Spleen (tissue), 11 donors: Measurements from ENCODE around the gene MPND. TPM values are rescaled to one million over a fixed set of nuclear protein-coding genes. Genes with fewer than 3 reads are reported as not detected.

ENCODE experiments used
- DNase-seq: peaks from one replicate; pipeline ENCODE4 v3.0.0-alpha.2; 2020
- H3K27ac ChIP-seq, 8 donors: fragments of 200-600 bp; sonication (generic) in 7 of 8; 1 replicate in 4 of 8; 2 replicates in 4 of 8; pipeline versions ENCODE4 v1.5.0 to v1.8.0; 2016 to 2021; ENCODE audit warnings: inconsistent platforms in 4 of 8, mild to moderate bottlenecking in 4 of 8, moderate library complexity in 1 of 8
- H3K27me3 ChIP-seq, 7 donors: fragments of 200-600 bp; sonication (generic) in 6 of 7; replicated peaks in 1 of 7; 1 replicate in 4 of 7; 2 replicates in 3 of 7; pipeline versions ENCODE4 v1.5.0 to v1.8.0; 2016 to 2021; ENCODE audit warnings: inconsistent platforms in 3 of 7, mild to moderate bottlenecking in 1 of 7
- H3K36me3 ChIP-seq, 6 donors: fragments of 200-600 bp; sonication (generic) in 5 of 6; 1 replicate in 4 of 6; 2 replicates in 2 of 6; pipeline versions ENCODE4 v1.5.0 to v1.8.0; 2016 to 2021; ENCODE audit warnings: inconsistent platforms in 2 of 6
- H3K4me1 ChIP-seq, 6 donors: fragments of 200-600 bp; sonication (generic) in 5 of 6; 1 replicate in 3 of 6; 2 replicates in 3 of 6; pipeline versions ENCODE4 v1.5.0 to v1.8.0; 2016 to 2021; ENCODE audit warnings: inconsistent platforms in 3 of 6
- H3K4me3 ChIP-seq, 8 donors: fragments of 200-600 bp; sonication (generic) in 7 of 8; 1 replicate in 4 of 8; 2 replicates in 4 of 8; pipeline versions ENCODE4 v1.5.0 to v1.8.0; 2016 to 2021; ENCODE audit warnings: inconsistent platforms in 4 of 8, mild to moderate bottlenecking in 4 of 8, moderate library complexity in 2 of 8
- H3K9me3 ChIP-seq, 8 donors: fragments of 200-600 bp; sonication (generic) in 7 of 8; 1 replicate in 4 of 8; 2 replicates in 4 of 8; pipeline versions ENCODE4 v1.5.0 to v1.8.0; 2016 to 2021; ENCODE audit warnings: inconsistent platforms in 4 of 8
- POLR2A ChIP-seq, 3 donors: fragments of 450-650 bp; IDR thresholded peaks; one replicate each; pipeline ENCODE4 v1.5.1; 2017; ENCODE audit warnings: antibody characterized with exemption in 3 of 3, mild to moderate bottlenecking in 1 of 3
- POLR2AphosphoS5 ChIP-seq, 3 donors: sonication (generic); formaldehyde crosslinking; IDR thresholded peaks; one replicate each; pipeline ENCODE4 v1.5.1; 2017; ENCODE audit warnings: antibody characterized with exemption in 3 of 3
- WGBS, 5 donors: extraction: QIAGEN DNeasy Blood & Tissue Kit in 3 of 5; methylation state at CpG; one replicate each; pipeline versions ENCODE4 v1.1.5 to v1.1.7; 2013 to 2018; 5-methylcytosine and 5-hydroxymethylcytosine counted together
- intact Hi-C: fragments of 100-400 bp; cut with DNase I; formaldehyde crosslinking; loops from one replicate; pipeline ENCODE4 v1.15.0; 2023; ENCODE audit warnings: low total_unique reads
- polyA plus RNA-seq, 3 donors: library from polyadenylated mRNA; stranded (reverse); fragments of 200-250 nt; gene quantifications; one replicate each; pipeline ENCODE4 v1.2.1, GENCODE V29; 2013
- total RNA-seq, 7 donors: library from RNA; depleted of rRNA in 3 of 7; stranded (reverse); fragments of >200 nt in 3 of 7; fragmentation: NEBNext Ultra II Directional in 4 of 7; extraction: Animal tissue kit (Norgen Biotek cat#: 25700) in 4 of 7; gene quantifications; one replicate each; pipeline versions ENCODE4 v1.1.0 to v1.2.1, GENCODE V29; 2016 to 2021
- TF ChIP-seq, protein P1 (sequence below), 11 experiments: fragments of 200-600 bp in 7 of 11; fragments of 450-650 bp in 4 of 11; sonication (generic) in 4 of 11; IDR thresholded peaks in 8 of 11; conservative IDR thresholded peaks in 3 of 11; 1 replicate in 7 of 11; 2 replicates in 4 of 11; pipeline versions ENCODE4 v1.4.0 to v1.8.0; 2016 to 2021; ENCODE audit warnings: antibody characterized with exemption in 11 of 11, inconsistent platforms in 4 of 11, mild to moderate bottlenecking in 1 of 11
- donor health status: healthy with polysubstance abuse.
- donor health status: DM: no; HTN: no; CAD: no; lungs with moderate emphysema.
- donor health status: DM: no; HTN: no; CAD: no.
- donor health status: Bipolar disorder and iron deficiency.
- donor health status: healthy.
- donor health status: DM: no; HTN: no; CAD: no.
- donor health status: DM: yes; HTN: yes; CAD: no.

Gene MPND
- total and polyA plus RNA-seq, 10 donors = 6.4 to 24.2 (median 16.0) TPM

DNA sequence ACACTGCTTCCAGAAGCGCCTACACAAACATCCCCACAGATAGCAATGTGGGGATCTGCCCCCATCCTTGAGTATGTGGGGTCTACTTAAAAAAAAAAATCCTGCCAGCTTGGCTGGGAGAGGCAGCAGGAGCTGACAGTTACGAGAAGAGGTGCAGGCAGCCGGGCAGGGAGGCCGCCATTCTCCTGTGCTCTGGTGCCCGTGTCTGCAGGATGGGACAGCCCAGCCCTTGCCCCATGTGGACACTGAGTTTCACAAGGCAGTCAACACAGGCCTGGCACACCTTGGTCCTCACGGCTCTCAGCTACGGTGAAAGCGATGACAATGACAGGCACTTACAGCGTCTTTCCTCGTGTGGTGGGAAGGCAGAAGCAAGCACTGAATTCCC, 24.0 kb downstream of the MPND start:
- no peaks in the 10 kb centered on the region for H3K27me3 ChIP-seq
- peak overlapping the region in 5 of 8 donors; percentile 85 to 92 (median 88) for H3K27ac ChIP-seq
- peak; percentile 65 for DNase-seq
- H3K4me1 ChIP-seq = peaks cover 46 to 60% (median 49%) of the 10 kb centered on the region in 6 donors
- H3K4me3 ChIP-seq = no peak overlapping the region
- H3K36me3 ChIP-seq = peaks cover 1 to 72% (median 45%) of the 10 kb centered on the region in 6 donors
- H3K9me3 ChIP-seq = no peaks in the 10 kb centered on the region
- 90 to 95% (median 94%) methylated on average over 10 of the region's 10 CpGs for WGBS, 5 donors
- intact Hi-C loops = no loop called here
- TF ChIP-seq POLR2A (IDR thresholded peaks at IDR 0.05) = no peak
- TF ChIP-seq, protein P1, sequence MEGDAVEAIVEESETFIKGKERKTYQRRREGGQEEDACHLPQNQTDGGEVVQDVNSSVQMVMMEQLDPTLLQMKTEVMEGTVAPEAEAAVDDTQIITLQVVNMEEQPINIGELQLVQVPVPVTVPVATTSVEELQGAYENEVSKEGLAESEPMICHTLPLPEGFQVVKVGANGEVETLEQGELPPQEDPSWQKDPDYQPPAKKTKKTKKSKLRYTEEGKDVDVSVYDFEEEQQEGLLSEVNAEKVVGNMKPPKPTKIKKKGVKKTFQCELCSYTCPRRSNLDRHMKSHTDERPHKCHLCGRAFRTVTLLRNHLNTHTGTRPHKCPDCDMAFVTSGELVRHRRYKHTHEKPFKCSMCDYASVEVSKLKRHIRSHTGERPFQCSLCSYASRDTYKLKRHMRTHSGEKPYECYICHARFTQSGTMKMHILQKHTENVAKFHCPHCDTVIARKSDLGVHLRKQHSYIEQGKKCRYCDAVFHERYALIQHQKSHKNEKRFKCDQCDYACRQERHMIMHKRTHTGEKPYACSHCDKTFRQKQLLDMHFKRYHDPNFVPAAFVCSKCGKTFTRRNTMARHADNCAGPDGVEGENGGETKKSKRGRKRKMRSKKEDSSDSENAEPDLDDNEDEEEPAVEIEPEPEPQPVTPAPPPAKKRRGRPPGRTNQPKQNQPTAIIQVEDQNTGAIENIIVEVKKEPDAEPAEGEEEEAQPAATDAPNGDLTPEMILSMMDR (IDR thresholded peaks at IDR 0.05 in 8 of 11, conservative IDR thresholded peaks at IDR 0.05 in 3 of 11) = no peak
- no peak for TF ChIP-seq POLR2AphosphoS5 (IDR thresholded peaks at IDR 0.05)

DNA sequence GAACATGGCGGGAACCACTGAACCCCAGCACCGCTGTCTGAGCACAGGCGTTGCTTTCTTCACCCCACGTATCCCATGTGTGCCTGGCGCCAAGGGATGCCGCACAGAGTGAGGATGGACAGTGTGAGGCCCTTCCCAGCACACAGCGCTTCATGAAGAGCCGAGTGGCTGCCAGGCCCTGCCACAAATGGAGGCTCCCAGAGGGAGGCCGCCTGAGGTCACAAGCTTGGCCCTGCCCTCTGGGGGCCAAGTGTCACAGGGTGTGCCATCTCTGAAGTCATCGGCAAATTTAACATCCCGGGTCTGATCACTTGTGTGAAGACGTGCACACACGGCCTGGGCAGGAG, 24.4 kb downstream of the MPND start:
- H3K4me3 ChIP-seq = no peak overlapping the region
- peak overlapping the region in 7 of 8 donors; percentile 77 to 92 (median 87) for H3K27ac ChIP-seq
- TF ChIP-seq POLR2AphosphoS5 (IDR thresholded peaks at IDR 0.05) = no peak
- TF ChIP-seq POLR2A (IDR thresholded peaks at IDR 0.05) = no peak
- TF ChIP-seq, protein P1 (IDR thresholded peaks at IDR 0.05 in 8 of 11, conservative IDR thresholded peaks at IDR 0.05 in 3 of 11) = no peak
- DNase-seq = no peak
- no peaks in the 10 kb centered on the region for H3K27me3 ChIP-seq
- no peaks in the 10 kb centered on the region for H3K9me3 ChIP-seq
- 82 to 88% (median 83%) methylated on average over 7 to 13 of the region's 13 CpGs for WGBS, 5 donors
- peaks cover 0 to 72% (median 41%) of the 10 kb centered on the region in 6 donors for H3K36me3 ChIP-seq
- H3K4me1 ChIP-seq = peaks cover 51 to 64% (median 53%) of the 10 kb centered on the region in 6 donors
- intact Hi-C loops = no loop called here

DNA sequence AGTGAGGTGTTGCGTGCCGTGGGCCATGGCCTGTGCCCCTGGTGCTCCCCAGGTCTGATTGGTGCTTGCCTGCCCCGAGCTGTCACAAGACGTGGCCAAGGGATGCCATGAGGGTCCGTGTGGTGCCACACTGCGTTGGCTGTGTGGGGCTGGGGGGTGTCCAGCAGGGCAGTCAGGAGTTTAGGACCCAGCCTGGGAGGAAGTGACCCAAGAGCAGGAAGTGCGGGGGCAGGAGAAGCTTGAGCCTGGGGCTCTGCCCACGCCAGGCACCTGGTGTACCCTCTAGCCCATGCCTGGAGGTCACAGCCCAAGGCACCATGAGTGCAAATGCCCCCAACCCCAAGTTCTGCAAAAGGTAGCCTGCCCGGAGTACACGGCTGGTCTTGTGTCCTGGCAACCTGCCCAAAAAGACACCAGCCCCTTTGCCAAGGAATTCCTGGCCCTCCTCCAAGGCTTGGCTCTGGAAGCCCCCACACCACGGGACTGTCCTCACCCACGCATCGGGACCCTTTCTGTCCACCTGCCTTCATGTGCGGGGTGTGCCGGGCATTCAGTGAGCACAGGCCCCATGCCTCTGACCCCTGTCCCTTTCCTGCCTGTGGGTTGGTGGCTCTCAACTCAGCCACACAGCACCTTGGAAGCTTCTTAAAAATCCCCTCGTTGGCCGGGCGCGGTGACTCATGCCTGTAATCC, 24.9 kb downstream of the MPND start:
- H3K4me1 ChIP-seq = peaks cover 56 to 69% (median 58%) of the 10 kb centered on the region in 6 donors
- no peaks in the 10 kb centered on the region for H3K27me3 ChIP-seq
- H3K27ac ChIP-seq = peak overlapping the region; percentile 4 to 92 (median 86)
- peaks cover 0 to 69% (median 35%) of the 10 kb centered on the region in 6 donors for H3K36me3 ChIP-seq
- TF ChIP-seq, protein P1 (IDR thresholded peaks at IDR 0.05 in 8 of 11, conservative IDR thresholded peaks at IDR 0.05 in 3 of 11) = no peak
- TF ChIP-seq POLR2AphosphoS5 (IDR thresholded peaks at IDR 0.05) = peak in 2 of 3 donors; percentile 44 to 75
- no peak for TF ChIP-seq POLR2A (IDR thresholded peaks at IDR 0.05)
- intact Hi-C loops = no loop called here
- peak overlapping the region in 2 of 8 donors; percentile 35 to 66 for H3K4me3 ChIP-seq
- H3K9me3 ChIP-seq = no peaks in the 10 kb centered on the region
- no peak for DNase-seq
- WGBS, 5 donors = 39 to 63% (median 56%) methylated on average over 16 to 19 of the region's 19 CpGs

DNA sequence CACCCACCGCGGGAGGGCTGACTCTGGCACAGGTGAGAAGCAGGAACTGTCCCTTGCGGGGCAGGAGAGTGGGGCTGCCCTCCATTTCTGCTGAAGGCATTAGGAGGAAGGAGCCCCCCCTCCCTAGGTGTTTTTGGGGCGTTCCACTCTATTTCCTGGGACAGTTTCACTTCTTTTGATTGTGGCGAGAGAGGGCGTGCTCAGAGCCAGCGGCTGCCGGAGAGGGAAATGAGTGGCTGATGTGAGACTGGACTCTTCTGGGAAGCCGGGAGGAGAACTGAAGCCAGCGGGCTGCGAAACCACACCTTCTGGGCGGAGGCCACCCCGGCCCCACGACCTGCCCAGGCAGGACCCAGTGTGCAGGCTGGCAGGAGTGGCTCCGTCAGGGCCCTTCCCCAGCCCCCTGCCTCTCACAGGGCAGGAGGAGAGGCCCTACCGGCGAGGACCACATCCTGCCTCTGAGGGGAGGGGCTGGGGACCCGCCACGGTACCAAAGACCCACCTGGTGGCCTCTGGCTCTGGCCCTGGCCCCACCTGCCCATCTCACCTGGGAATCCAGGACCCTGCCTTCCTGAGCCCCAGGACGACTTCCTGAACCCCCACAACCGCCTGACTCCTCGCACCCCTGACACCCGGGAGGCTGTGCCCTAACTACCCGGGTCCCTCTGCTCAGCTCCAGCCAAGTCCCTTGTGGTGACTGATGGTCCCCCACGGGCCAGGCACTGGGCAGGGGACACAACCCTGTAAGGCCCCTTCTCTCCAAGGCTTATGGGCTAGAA, 25.9 kb downstream of the MPND start:
- DNase-seq = peak; percentile 92
- peaks cover 0 to 64% (median 25%) of the 10 kb centered on the region in 6 donors for H3K36me3 ChIP-seq
- H3K27ac ChIP-seq = peak overlapping the region; percentile 77 to 92 (median 86)
- 9 to 19% (median 11%) methylated on average over 11 to 25 of the region's 25 CpGs for WGBS, 5 donors
- H3K9me3 ChIP-seq = no peaks in the 10 kb centered on the region
- peak overlapping the region; percentile 16 to 66 (median 26) for H3K4me3 ChIP-seq
- no peaks in the 10 kb centered on the region for H3K27me3 ChIP-seq
- TF ChIP-seq POLR2AphosphoS5 (IDR thresholded peaks at IDR 0.05) (peak; percentile 84 to 86 (median 86)), POLR2A (IDR thresholded peaks at IDR 0.05) (peak in 1 of 3 donors; percentile 15)
- TF ChIP-seq, protein P1 (IDR thresholded peaks at IDR 0.05 in 8 of 11, conservative IDR thresholded peaks at IDR 0.05 in 3 of 11) = peak in 2 of 11 experiments; percentile 19 to 24
- peaks cover 66 to 80% (median 69%) of the 10 kb centered on the region in 6 donors for H3K4me1 ChIP-seq
- intact Hi-C loops = no loop called here
